Posterior vena cava (tissue), 2 donors: ENCODE data around the gene GRIA1. TPM values are rescaled to one million over a fixed set of nuclear protein-coding genes. Genes with fewer than 3 reads are reported as not detected.

Experiments
- DNase-seq: peaks from one replicate; pipeline ENCODE4 v3.0.0-alpha.2; 2020; ENCODE audit warnings: low spot score
- intact Hi-C, 2 donors: fragments of 100-400 bp; cut with DNase I; formaldehyde crosslinking; loops; one replicate each; pipeline versions ENCODE4 v1.14.1 to v1.14.2; 2022 to 2023
- total RNA-seq, 2 donors: library from RNA; stranded (reverse); fragmentation: NEBNext Ultra II Directional; extraction: Animal tissue kit (Norgen Biotek cat#: 25700); gene quantifications; one replicate each; pipeline ENCODE4 v1.2.1, GENCODE V29; 2021
- donor health status: DM: yes; HTN: yes; CAD: no.
- donor health status: DM: yes; HTN: yes; CAD: no.

The GRIA1 gene
- total RNA-seq, 2 donors from 2014 or later = 0.19 to 0.24 TPM

DNA sequence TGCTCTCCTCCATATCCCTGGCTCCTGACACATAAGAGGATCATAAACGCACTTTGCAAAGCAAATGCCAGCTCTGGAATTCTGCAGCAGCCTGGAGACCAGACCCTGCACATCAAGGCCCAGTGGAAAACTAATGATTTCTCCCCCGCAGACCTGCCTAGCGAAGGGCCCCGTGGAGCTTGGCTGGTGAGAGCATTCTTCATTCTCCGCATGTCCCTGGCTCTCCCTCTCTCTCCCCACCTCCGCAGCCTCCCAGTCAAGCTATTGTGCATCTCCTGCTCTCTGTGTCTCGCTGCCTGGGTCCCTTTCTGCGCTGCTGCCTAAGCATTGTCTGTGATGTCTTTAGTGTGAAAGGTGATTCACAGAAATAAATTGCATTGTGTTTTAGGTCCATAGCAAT lies 46.7 kb downstream of the GRIA1 start:
- no peak for DNase-seq
- intact Hi-C loops = no loop called here

DNA sequence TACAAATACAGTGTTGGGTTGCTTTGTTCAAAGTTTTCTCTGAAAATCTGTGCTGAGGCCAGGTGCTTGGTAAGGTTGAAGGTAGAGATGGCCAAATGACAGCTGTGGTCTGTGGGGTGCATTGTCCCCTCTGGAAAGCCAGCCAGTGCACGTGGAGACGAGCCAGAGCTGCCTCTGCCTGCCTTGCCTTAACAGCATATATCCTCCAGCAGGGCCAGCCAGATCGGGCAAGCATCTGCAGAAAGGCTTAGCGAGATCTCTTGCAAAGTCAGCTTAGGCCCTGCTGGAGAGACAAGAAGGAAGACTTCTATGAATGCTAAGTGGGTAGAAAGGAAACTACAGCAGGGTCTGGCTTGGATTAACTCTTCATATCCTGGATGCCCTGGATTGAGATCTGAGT lies 49.5 kb downstream of the GRIA1 start:
- intact Hi-C loops = no loop called here

DNA sequence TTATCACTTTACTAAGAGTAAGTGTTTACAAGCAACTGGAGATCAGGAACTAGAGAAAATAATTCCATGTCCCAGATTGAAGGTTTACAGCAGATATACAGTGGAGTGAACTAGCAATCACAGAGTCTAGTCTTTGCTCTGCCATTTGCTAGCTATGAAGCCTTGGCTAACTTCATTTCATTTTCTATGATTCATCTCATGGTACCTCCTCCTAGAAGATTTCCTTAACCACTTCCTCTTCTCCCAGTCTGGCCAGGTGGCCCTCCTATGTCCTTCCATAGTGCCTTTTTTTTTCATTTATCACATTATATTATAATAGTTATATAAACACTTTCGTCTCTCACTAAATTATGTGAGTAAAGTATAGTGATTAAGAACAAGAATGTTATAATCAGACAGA lies 52.1 kb downstream of the GRIA1 start:
- no peak for DNase-seq
- intact Hi-C loops = no loop called here

More for the DNA sequence above, 49.5 kb downstream of the GRIA1 start:
- DNase-seq = no peak

DNA sequence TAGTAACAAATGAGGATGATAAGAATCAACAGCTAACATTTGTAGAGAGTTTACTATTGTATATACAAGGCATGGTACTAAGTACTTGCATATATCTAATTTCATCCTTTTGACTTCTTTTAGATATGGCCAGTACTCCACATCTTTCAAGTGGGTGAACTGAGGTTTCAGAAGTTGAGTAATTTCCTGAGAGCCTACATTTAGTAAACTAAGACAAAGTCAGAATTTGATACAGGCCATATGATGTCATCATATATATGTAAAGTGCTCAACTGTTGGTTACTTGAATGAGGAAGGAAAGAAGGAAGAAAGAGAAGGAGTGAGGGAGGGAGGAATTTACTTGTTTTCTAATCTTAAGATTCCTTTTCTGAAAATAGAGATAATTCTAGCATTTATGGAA lies 52.8 kb downstream of the GRIA1 start:
- intact Hi-C loops = no loop called here
- DNase-seq = no peak

DNA sequence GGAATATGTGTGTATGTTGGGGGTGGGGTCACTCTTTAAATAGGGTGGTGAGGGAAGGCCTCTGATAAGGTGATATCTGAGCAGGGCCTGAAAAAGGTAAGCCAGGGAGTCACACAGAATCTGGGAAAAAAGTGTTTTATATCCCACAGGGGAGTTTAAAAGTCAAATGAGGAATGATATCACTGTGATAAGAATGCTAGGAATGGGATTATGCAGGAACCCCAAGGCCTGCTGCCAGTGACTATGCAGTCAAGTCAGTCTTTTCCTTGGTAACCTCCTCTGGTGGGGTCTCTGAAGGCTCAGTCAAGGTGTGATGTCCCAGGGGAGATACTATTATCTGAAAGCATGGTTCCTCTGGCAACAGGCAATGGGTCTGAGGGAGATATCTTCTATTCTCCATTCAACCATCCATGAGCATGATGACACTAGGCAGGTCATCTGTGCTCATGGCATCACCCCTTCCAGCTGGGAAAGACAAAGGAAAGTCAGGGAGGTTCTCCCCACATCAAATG lies 53.5 kb downstream of the GRIA1 start:
- no peak for DNase-seq
- intact Hi-C loops = no loop called here

DNA sequence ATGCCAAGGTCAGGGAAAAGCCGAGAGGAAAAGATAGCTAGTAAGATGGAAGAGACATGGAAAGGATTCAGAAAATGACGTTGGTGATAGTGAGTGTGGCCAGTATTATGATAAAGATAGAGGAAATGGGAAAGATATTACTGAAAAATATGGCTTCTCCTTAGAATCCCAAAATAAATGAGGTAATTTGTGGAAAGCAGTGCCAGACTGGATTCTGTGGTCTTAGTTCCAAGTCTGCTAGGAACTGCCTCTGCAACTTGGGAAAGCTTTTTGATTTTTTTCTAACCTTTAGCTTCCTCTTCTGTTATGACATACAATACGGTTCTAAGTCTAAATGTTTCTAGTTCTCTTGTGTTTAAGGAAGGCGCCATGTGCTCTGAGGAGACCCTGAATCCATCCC lies 54.2 kb downstream of the GRIA1 start:
- no peak for DNase-seq
- intact Hi-C loops = no loop called here

DNA sequence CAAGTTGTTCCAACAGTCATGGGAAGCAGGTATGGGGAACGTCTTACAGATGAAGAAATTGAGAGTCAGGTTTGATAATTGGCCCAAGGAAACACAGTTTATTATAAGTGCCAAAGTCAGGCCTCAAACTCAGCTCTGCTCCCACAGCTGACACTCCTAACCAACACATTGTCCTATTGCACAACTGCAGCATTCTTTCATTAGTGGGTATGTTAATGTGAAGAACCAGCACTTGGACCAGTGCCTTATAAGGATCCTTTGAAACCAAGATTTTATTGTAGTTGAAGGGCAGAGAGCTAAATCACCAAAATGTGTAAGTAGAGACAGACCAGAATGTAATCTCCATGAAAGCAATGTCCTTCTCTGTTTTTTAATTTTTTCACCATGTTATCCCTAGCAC lies 56.1 kb downstream of the GRIA1 start:
- no peak for DNase-seq
- intact Hi-C loops = no loop called here

DNA sequence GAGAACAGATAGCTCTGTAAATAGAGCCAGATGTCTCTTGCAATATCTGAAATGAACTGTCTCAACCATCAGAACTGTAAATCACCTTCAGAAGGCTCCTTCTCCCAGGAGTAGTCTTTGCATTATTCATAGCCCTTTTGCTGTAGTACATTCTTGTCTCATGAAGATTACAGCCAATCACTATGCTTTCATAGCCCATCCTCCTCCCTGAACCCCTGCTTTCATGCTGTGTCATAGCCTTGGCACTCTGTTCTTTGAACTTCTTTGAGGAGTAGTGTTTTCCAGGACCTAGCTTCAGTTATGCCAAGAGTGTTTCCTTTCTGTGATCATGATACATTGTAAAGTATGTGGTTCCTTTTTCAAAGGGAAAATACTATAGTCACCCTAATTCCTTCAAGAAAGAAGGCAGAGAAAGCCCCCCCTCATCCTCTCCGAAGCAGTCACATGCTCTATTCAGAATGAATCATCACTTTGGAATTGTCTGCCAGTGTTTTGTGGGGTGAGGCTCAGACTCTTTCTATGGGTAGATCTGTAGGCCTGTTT lies 61.1 kb downstream of the GRIA1 start:
- intact Hi-C loops = no loop called here
- no peak for DNase-seq

DNA sequence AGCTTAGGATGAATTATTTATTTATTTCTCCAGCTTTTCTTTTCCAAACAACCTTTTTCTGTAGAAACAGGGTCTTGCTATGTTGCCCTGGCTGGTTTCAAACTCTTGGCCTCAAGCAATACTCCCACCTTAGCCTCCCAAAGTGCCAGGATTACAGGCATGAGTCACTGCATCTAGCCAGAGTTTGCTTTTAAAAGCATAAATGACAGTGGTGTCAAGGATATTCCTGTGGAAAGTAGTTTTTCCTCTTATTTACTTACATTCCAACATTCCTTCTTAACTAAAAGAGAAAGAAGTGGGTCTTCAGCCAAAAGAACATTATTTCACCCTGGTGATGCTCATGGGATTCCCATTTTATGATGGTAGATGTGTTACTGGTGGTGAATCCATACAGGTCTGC lies 62.4 kb downstream of the GRIA1 start:
- intact Hi-C loops = no loop called here
- DNase-seq = no peak

DNA sequence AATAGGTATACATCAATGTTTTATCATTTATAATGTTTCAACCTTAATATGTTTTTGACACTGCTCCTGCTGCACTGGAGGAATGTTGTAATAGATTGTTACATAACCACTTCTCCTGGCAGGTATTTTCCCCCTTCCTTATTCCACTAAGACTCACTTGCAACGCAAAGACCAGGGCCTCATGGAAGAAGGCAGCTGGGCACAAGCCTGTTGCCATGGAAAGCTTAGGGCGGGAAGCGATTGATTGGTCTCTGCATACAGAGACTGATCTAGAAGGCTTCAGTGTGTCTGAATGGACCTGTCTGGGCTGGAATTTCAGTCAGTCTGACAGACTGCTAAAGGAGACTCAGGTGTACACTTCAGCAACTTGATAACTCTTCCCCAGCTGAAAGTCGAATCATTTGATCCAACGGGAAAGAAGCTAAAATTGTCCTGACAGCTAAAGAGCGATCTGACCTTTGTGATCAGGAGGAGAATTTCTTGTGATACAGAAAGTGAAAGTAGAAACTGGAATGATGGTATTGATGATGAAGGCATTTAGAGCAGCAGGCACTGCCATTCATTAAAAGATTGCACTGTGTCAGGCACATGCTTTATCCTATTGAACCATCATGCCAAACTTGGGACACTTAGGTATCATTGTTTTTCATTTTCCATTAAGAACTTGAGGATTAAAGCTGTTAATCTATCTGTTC lies 65.1 kb downstream of the GRIA1 start:
- no peak for DNase-seq
- intact Hi-C loops = no loop called here

DNA sequence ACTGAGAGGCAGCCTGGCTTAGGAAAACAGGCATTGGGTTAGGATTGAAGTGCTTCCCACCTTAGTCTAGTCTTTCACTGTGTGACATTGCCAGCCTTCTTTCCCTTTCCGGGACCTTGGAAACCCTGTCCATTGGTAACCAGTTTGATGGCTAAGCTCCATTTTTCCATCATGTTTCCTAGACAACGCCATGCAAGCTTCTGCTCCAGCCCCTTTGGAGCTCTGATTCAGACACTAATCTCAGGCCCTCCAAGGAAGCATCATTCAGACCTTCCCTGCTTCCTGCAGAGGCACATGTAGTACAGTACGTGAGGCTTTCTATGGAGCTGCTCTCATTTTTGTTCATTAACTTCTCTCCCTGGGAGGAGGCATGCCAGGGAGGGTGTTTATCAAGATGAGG lies 68.5 kb downstream of the GRIA1 start:
- intact Hi-C loops = no loop called here

DNA sequence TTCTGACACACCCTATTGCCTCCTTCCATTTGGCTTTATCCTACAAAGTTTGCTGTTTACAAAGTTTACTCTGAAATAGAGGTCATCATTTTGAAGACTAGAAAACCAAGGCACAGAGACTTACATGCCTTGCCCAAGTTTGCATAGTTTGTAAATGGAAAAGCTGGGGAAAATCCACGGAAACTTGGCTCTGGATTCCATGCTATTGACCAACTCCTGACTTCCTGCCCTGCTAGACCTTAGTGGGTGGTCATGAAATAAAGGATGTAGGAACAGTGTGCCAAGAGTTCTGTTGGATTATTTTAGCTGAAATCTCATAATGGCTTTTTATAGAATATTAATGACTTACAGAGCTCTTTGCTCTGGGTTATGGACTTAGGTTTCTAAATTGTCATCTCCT lies 69.5 kb downstream of the GRIA1 start:
- intact Hi-C loops = no loop called here

More for the DNA sequence above, 68.5 kb downstream of the GRIA1 start:
- DNase-seq = no peak

DNA sequence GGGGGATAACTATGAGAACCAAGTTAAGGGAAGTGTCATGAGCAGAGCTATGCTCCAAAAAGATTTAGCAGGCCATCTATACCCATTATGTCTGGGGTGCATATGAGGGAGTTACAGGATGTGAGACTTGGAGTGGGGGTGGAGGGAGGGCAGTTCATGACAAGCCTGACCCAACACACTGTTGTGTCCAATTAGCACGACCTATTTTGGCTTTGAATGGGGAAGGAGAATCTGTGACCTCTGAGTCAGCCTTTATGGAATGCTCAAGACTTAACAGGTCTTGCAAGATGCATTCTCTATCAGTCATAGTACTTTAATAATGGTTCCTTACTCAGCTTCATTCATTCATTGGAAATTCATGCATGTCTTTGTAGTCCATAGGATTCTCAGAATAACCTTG lies 71.7 kb downstream of the GRIA1 start:
- intact Hi-C loops = no loop called here
- DNase-seq = no peak

More for the DNA sequence above, 69.5 kb downstream of the GRIA1 start:
- no peak for DNase-seq

DNA sequence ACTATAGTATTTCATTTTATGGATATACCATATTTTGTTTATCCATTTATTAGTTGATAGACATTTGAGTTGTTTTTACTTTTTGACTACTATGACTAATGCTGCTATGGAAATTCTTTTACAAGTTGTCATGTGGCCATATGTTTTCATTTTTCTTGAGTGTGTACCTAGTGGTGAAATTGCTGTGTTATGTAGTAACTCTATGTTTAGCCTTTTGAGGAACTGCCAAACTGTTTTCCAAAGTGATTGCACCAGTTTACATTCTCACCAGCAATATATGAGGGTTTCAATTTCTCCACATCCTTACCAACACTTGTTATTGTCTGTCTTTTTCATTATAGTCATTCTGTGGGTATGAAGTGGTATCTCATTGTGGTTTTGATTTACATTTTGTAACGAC lies 75.4 kb downstream of the GRIA1 start:
- intact Hi-C loops = no loop called here

DNA sequence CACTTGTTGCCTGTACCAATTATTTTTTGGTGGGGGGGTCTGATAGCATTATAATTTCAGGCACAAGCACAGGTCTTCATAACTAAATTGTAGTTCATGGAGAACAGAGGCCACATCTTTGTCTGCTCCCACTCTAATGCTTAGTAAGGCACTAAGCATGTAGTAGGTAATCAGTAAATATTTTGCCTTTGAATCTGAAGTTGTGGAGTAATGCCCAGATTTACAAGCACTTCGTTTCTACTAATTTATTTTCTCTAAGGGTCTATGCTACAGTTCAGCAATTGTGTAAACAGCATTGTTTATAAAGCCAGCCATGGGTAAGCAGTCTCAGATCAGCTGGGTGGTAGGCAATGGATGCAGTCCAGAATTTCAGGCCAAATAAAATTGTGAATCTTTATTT lies 78.6 kb downstream of the GRIA1 start:
- intact Hi-C loops = no loop called here
- DNase-seq = no peak

More for the DNA sequence above, 75.4 kb downstream of the GRIA1 start:
- DNase-seq = no peak

DNA sequence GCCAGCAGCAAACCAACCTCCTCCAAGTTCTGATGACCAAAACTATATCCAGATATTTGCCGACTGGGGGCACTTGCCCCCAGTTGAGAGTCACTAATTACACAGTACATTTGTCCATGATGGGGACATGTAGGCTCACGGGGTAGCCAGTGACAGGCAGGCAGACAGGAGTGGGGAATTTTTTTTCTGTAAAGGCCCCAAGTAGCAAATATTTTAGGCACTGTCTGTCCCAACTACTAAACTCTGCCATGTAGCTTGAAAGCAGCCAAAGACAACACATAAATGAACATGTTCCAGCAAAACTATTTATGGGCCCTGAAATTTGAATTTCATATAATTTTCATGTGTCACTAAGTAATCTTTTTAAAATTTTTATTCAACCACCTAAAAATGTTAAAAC lies 80.7 kb downstream of the GRIA1 start:
- intact Hi-C loops = no loop called here
- DNase-seq = no peak

DNA sequence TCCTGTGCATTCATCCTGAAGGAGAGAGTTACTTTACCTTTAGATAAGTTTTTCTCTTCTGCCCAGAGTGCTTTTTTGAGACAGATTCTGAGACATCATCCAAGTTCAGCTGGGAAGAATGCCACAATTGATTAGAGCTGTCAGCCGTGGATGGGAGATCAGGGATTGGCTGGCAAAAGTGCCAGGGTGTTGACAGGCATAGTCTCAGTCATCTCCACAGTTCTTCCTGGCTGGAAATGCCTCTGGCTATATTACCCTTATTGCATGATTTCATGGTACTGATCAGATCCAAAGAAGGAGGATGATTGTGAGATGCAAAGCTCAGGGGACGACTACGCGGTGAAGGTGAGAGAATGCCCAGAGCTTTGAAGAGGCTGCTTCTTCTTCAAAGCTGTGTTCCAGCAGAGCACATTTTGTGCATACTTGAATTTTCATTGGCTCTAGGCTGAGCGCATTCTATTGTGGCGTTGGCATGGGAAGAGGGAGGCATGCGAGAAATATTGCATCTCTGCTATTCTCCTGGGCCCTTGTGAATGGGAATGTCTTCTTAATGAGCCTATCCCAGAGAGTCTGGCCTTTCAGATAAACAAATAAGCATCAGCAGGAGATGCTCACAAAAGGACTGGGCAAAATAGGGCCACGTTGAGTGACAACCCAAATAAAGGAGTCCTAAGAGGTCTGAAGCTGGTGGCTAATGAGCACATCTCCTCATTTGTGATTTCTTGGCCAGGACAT lies 82.1 kb downstream of the GRIA1 start:
- no peak for DNase-seq
- intact Hi-C loops = no loop called here

DNA sequence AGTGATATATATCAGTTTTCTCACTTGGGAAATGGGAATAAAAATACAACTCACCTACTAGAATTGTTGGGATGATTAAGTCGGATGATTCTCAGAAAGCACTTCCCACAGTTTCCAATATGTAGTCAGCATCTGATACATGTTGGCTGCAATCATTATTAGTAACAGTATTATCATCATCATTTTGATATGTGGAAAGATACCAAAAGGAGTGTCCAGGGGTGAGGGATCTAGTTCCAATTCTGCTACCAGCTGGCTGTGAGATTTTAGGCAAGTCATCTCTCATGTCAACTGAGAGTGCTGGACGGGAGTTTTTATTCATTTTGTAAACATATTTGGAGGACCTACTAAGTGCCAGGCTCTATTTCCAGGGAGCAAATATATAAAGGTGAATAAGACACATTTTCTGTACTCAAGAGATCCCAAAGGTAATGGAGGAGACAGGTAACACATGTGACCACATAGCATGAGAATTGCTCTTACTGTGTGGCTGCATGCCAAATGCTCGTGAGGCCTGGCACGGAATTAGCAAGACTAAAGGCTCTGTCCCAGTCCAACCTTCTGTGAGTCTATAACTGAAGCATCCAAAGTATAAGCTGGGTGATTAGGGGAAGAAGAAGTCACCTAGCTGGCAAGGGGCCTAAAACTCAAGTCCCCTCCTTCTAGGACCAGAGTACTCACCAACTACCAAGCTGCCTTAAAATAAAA lies 83.0 kb downstream of the GRIA1 start:
- DNase-seq = no peak
- intact Hi-C loops = no loop called here

DNA sequence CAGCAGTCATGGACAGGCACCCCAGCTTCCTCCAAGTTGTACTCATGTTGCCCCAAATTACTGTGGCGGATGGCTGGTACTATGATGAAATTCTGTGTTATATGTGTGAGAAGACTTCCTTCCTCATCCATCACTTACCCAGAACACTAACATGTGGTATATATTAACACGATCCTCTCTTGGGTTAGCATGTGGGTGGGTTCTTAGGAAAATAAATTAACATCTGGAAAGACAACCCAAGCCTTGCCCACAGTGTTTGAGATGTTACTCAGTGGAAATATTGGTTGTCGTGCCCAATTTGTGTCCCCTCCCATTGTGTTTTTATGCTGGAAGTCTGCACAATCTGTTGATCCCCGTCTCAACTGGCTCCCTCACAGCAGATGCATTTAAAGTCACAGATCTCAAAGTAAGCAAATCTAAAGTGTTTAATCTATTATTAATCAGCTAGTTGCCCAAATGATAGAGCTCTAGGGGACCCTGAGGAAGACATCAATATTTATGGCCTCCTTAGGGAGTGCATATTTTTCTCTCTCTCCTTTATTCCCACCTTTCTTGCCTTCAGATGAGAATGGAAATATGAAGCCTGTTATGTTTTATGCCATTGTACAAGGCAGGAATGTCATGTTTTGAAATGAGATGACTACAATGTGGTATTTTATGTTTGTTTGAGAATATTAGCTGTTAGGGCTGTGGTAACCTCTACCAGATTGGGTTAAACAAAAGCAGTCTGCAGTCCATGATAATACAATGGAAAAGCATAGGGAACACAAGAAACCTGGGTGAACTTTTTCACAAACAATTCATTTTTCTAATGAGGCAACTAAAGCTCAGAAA lies 93.9 kb downstream of the GRIA1 start:
- intact Hi-C loops = no loop called here
- DNase-seq = no peak
